Skin epidermis (tissue), 12 donors: ENCODE data around the gene FBXW10.
"Not testable (repeated sequence)": the region's sequence is repeated elsewhere in the genome, so short reads cannot be mapped to it uniquely, and the experiment has no call there.

ENCODE experiments used
- H3K27ac ChIP-seq, 21 experiments: fragments of 200-600 bp; sonication (generic) in 11 of 21; one replicate each; pipeline ENCODE4 v1.5.0; 2020; ENCODE audit warnings: mild to moderate bottlenecking in 3 of 21, inconsistent platforms in 2 of 21, moderate library complexity in 2 of 21
- H3K4me3 ChIP-seq, 7 experiments: fragments of 200-600 bp; sonication (generic) in 2 of 7; one replicate each; pipeline ENCODE4 v1.5.0; 2020; ENCODE audit warnings: inconsistent platforms in 2 of 7, mild to moderate bottlenecking in 2 of 7, moderate library complexity in 1 of 7

Gene FBXW10

DNA sequence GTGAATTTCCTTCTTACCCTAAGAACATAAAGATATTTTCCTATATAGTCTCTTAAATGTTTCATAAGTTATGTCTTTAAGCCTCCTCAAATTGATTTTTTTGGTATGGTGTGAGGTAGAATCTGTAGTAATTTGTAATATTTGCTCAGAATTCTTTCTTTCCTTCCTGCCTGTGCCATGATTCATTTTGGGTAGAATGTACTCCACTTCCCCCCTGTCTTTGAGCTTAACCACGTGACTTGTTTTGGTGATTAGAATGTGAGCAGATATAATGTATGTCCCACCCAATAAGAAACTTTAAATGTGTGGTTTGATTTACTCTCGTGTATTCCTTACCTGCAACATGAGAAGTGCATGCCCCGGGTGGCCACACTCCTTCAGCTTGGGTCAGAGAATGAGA, 77.6 kb downstream of the FBXW10 start:
- H3K27ac ChIP-seq, H3K4me3 ChIP-seq: not testable (repeated sequence)

DNA sequence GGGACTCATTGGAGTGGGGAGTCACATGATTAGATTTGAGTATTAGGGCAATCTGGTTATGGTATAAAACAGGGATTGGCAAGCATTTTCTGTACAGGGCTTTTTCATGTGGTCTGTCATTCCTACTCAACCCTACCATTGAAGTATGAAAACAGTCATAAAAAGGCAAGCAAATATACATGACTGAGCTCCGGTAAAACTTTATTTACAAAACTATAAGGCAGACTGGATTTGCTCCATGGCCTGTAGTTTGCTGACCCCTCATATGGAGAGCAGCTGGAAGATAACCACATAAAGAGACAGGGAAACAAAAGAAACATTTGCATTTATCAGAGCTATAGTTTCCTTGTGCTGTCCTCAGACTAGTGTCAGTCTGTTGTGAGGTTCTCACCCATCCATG, 83.8 kb downstream of the FBXW10 start:
- not testable (repeated sequence) for H3K4me3 ChIP-seq, H3K27ac ChIP-seq
